DMS114 treated with DMSO at 0.1 percent for 48 hours (cell line): Measurements from ENCODE around the gene AOAH.
"Not testable (repeated sequence)": the region's sequence is repeated elsewhere in the genome, so short reads cannot be mapped to it uniquely, and the experiment has no call there.

Experiments
- DNase-seq: peaks from one replicate; lab custom pipeline; 2025; ENCODE audit not compliant: unreplicated experiment; lab: John Stamatoyannopoulos, UW

Gene AOAH

DNA sequence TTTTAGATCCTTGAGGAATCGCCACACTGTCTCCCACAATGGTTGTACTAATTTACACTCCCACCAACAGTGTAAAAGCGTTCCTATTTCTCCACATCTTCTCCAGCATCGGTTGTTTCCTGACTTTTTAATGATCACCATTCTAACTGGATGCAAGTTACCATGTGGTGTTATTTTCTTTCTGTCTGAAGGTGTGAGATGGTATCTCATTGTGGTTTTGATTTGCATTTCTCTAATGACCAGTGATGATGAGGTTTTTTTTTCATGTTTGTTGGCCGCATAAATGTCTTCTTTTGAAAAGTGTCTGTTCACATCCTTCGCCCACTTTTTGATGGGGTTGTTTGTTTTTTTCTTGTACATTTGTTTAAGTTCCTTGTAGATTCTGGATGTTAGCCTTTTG is 20.4 kb downstream of the AOAH start:
- DNase-seq: not testable (repeated sequence)

- no peak for DNase-seq
Observed at GRCh38 chr7:36692456-36692855, 31.8 kb downstream of the AOAH start.

- DNase-seq: no peak
Observed at GRCh38 chr7:36691983-36692382, 32.3 kb downstream of the AOAH start.

DNA sequence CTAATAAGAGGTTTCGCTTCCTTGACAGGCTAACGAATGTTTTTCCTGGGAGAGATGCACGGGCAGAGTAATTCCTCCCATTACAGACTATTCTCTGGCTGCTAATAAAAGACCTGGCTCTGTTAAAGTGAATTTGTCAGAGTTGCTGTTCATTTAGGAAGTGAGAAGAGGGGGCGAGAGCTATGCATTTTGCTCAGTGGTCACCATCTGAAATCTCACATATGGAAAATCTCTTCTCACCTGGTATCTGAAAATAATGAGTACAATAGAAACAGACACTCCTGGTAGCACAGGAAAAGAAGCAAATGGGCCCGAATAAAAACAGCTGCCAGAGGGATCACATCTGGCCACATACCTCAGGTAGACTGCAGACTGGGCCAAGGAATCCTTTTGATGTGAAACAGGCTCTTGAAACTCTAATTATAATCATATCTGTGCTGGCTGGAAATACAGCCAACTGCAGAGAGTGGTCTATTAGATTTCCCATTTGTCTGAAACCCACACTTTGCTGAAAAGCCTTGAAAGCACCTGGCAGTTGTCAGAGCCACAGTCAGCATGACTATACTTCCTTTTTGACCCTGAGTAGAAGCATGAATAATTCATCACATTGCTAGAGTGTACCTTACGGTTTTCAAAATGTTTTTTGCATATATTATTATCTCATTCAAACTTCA is 33.6 kb downstream of the AOAH start:
- DNase-seq: no peak

GRCh38 chr7:36690041-36690440 is 34.3 kb downstream of the AOAH start:
- DNase-seq: no peak

- DNase-seq: no peak
Observed at GRCh38 chr7:36686499-36686898, 37.8 kb downstream of the AOAH start.

DNA sequence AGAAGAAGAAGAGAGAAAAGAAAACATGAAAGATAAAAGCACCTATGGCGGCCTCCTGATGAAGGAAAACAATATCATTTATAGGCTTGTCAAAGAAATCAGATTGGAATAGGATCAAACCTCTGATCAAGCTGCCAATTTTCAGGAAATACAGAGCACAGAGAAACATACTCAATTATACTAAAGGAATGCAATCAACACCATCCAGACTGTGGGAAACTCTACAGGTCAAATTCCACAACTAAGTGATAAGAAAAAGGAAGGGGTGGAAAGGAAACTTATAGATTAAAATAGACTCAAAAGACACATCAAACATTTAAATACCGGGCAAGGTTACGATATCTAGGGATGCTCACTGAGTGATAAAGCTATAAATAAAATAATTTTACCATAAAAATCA is 39.3 kb downstream of the AOAH start:
- no peak for DNase-seq

DNA sequence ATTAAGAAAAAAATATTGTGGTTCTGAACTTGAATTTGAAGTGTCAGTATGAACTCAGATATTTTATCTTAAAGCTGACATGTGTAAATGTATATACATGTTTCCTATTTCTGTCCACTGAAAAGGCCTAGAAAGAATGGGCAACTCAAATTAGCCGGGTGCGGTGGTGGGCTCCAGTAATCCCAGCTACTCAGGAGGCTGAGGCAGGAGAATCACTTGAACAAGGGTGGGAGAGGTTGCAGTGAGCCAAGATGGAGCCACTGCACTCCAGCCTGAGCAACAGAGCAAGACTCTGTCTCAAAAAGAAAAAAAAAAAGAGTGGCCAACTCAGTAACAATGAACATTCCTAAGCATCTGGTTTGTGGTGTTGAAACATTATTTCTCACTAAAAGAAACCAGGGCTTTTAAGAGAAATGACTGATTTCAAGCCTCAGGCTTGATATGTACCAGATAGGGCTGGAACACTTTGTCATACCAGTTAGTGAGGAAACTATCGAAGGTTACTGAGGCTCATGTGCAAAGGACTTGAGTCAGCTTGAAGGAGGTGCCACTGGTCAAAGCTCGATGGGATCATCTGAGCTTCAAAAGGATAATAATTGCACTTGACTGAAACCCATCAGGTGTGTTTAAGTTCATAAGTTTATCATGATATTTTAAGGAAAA is 40.5 kb downstream of the AOAH start:
- DNase-seq: no peak

DNA sequence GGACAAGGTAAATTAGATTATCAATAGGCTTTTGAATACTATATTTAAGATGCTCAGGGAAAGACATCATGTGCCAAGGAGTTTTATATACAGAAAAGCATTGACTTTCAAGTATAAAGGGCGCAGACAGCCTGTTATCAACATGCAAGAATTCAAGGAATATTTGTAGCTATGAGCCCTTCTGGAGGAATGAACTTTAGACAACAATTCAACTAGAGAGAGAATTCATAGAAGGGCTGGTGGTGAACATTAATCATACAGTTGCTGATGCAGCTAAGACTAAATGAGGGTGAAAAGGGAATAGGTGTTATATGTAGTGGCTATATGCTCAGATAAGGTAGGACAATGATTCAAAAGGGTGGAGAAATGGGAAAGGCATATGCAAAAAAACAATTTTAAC is 41.2 kb downstream of the AOAH start:
- DNase-seq: no peak

GRCh38 chr7:36682102-36682501 is 42.2 kb downstream of the AOAH start:
- no peak for DNase-seq

GRCh38 chr7:36677769-36678437 is 46.4 kb downstream of the AOAH start:
- DNase-seq: no peak

- DNase-seq: no peak
Observed at GRCh38 chr7:36673703-36674102, 50.6 kb downstream of the AOAH start.

GRCh38 chr7:36671432-36671829 is 52.9 kb downstream of the AOAH start:
- DNase-seq: no peak

DNA sequence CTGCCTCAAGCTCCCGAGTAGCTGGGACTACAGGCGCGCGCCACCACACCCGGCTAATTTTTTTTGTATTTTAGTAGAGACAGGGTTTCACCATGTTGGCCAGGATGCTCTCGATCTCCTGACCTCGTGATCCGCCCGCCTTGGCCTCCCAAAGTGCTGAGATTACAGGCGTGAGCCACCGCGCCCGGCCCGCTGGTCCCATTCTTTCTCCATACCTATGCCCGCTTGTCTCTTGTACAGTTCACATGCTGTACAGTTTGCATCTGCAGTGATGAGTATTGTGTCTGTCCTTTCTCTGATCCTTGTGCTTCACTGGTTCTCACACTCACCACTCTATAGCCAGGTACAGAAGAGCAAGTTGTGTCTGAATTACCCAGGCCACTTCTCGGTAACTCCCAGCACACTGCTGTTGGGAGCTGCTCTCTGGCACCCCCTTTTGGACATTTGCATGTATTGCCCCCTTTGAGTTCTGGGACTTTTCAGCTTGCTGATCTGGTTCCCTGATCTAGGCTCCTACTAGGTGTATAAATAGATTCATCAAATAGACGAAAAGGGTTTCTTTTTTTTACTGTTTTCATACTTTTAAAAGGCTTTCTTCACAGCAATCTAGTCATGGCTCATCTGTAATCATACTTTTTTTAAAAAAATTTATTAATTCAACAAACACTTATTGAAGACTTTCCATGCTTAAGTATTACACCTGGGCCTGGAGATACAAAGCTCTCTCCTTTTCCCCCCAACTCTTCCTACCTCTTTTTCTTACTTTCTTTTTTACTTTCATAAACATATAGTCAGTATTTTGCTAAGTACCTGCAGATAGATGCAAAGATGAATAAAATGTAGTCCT is 53.5 kb downstream of the AOAH start:
- DNase-seq: peak; percentile 21

- DNase-seq: no peak
Observed at GRCh38 chr7:36668750-36669149, 55.5 kb downstream of the AOAH start.

- no peak for DNase-seq
Observed at GRCh38 chr7:36668080-36668479, 56.2 kb downstream of the AOAH start.

DNA sequence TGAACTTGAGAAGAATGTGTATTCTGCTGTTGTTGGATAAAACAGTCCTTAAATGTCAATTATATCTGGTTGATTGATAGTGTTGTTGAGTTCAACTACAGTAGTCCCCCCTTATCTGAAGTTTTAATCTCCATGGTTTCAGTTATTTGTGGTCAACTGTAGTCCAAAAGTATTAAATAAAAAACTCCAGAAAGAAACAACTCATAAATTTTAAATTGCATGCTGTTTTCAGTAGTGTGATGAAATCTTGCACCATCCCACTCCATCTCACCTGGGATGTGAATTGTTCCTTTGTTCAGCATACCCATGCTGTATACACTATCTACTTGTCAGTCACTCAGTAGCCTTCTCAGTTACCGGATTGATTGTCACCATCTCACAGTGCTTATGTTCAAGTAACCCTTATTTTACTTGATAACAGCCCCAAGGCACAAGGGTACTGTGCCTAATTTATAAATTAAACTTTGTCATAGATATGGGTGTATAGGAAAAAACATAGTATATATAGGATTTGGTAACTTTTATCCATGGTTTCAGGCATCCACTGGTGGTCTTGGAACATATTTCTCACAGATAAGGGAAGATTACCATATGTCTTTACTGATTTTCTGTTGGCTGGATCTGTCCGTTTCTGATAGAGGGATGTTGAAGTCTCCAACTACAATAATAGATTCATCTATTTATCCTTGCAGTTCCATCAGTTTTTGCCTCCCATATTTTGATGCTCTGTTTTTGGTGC is 57.1 kb downstream of the AOAH start:
- DNase-seq: no peak

DNA sequence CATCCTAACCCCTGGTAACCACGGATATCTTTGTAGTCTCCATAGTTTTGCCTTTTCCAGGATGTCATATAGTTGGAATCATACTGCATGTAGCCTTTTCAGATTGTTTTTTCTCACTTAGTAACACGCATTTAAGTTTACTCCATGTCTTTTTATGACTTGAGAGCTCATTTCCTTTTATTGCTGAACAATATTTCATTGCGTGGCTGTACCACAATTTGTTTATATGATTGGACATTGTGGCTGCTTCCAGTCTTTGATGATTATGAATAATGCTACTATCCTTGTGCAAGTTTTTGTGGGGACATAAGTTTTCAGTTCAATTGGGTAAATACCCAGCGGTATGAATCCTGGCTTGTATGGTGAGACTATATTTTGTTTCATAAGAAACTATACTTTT is 60.8 kb downstream of the AOAH start:
- DNase-seq: no peak

- DNase-seq: no peak
Observed at GRCh38 chr7:36661135-36661840, 63.0 kb downstream of the AOAH start.

DNA sequence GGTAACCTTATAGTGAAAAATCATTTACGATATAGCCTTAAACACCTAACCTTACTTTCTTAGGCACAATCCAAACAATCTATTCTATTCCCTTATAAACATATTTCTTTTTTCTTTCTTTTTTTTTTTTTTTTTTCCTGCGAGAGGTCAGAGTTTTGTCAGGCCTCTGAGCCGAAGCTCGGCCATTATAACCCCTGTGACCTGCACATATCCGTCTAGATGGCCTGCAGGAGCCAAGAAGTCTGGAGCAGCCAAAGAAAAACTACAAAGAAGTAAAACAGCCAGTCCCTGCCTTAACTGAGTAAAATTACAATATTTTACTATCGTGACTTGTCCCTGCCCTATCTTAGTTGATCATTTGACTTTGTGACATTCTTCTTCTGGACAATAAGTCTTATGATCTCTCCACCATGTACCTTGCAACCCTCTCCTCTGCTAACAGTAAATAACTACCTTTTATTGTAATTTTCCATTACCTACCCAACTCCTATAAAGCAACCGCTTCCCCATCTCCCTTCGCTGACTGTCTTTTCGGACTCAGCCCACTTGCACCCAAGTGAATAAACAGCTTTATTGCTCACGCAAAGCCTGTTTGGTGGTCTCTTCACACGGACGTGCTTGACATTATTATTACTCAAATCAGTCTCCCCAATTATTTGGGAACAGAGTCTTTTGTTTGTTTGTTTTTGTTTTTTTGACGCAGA is 64.5 kb downstream of the AOAH start:
- no peak for DNase-seq
